ENCODE measurements around the gene CSN1S1.
"Not testable (repeated sequence)": the region's sequence is repeated elsewhere in the genome, so short reads cannot be mapped to it uniquely, and the experiment has no call there.

CSN1S1 gene

GRCh38 chr4:69923782-69924410, 7.0 kb upstream of the CSN1S1 start:
- not testable (repeated sequence) for H3K9me3 ChIP-seq (ENCODE audit: control insufficient read depth in 2 of 2, low read length in 2 of 2); H3K9ac ChIP-seq (ENCODE audit: low read length in 2 of 2); H3K4me1 ChIP-seq (ENCODE audit: control insufficient read depth, insufficient read depth, low read length); H3K27ac ChIP-seq (ENCODE audit: low read length); H3K36me3 ChIP-seq (ENCODE audit: control insufficient read depth in 2 of 2, insufficient read depth in 2 of 2, low read length in 2 of 2); H3K4me3 ChIP-seq (ENCODE audit: low read length in 2 of 2); H3K27me3 ChIP-seq (ENCODE audit: control insufficient read depth in 1 of 2, insufficient read depth in 2 of 2, low read length in 2 of 2)

GRCh38 chr4:69934150-69934549, 3.3 kb downstream of the CSN1S1 start:
- Histone ChIP-seq H3K9ac (ENCODE audit: low read length in 2 of 2) (no peak overlapping the region), H3K9me3 (ENCODE audit: control insufficient read depth in 2 of 2, low read length in 2 of 2) (no peaks in the 10 kb centered on the region), H3K4me1 (ENCODE audit: control insufficient read depth, insufficient read depth, low read length) (no peaks in the 10 kb centered on the region), H3K36me3 (ENCODE audit: control insufficient read depth in 2 of 2, insufficient read depth in 2 of 2, low read length in 2 of 2) (no peaks in the 10 kb centered on the region), H3K27ac (ENCODE audit: low read length) (no peak overlapping the region), H3K4me3 (ENCODE audit: low read length in 2 of 2) (no peak overlapping the region), H3K27me3 (ENCODE audit: control insufficient read depth in 1 of 2, insufficient read depth in 2 of 2, low read length in 2 of 2) (no peaks in the 10 kb centered on the region)

- Histone ChIP-seq H3K9ac (ENCODE audit: low read length in 2 of 2) (no peak overlapping the region), H3K27ac (ENCODE audit: low read length) (no peak overlapping the region), H3K9me3 (ENCODE audit: control insufficient read depth in 2 of 2, low read length in 2 of 2) (no peaks in the 10 kb centered on the region), H3K36me3 (ENCODE audit: control insufficient read depth in 2 of 2, insufficient read depth in 2 of 2, low read length in 2 of 2) (no peaks in the 10 kb centered on the region), H3K27me3 (ENCODE audit: control insufficient read depth in 1 of 2, insufficient read depth in 2 of 2, low read length in 2 of 2) (no peaks in the 10 kb centered on the region), H3K4me1 (ENCODE audit: control insufficient read depth, insufficient read depth, low read length) (no peaks in the 10 kb centered on the region), H3K4me3 (ENCODE audit: low read length in 2 of 2) (no peak overlapping the region)
Measured at GRCh38 chr4:69936566-69936965, 5.7 kb downstream of the CSN1S1 start.

GRCh38 chr4:69951602-69952001, 20.7 kb downstream of the CSN1S1 start:
- Histone ChIP-seq H3K9me3 (ENCODE audit: control insufficient read depth in 2 of 2, low read length in 2 of 2) (no peaks in the 10 kb centered on the region), H3K4me3 (ENCODE audit: low read length in 2 of 2) (no peak overlapping the region), H3K27ac (ENCODE audit: low read length) (no peak overlapping the region), H3K4me1 (ENCODE audit: control insufficient read depth, insufficient read depth, low read length) (no peaks in the 10 kb centered on the region), H3K36me3 (ENCODE audit: control insufficient read depth in 2 of 2, insufficient read depth in 2 of 2, low read length in 2 of 2) (no peaks in the 10 kb centered on the region), H3K9ac (ENCODE audit: low read length in 2 of 2) (no peak overlapping the region), H3K27me3 (ENCODE audit: control insufficient read depth in 1 of 2, insufficient read depth in 2 of 2, low read length in 2 of 2) (no peaks in the 10 kb centered on the region)

- no peaks in the 10 kb centered on the region for H3K9me3 ChIP-seq (ENCODE audit: control insufficient read depth in 2 of 2, low read length in 2 of 2)
- H3K4me3 ChIP-seq (ENCODE audit: low read length in 2 of 2) = no peak overlapping the region
- no peaks in the 10 kb centered on the region for H3K36me3 ChIP-seq (ENCODE audit: control insufficient read depth in 2 of 2, insufficient read depth in 2 of 2, low read length in 2 of 2)
- H3K4me1 ChIP-seq (ENCODE audit: control insufficient read depth, insufficient read depth, low read length) = no peaks in the 10 kb centered on the region
- H3K9ac ChIP-seq (ENCODE audit: low read length in 2 of 2) = no peak overlapping the region
- no peaks in the 10 kb centered on the region for H3K27me3 ChIP-seq (ENCODE audit: control insufficient read depth in 1 of 2, insufficient read depth in 2 of 2, low read length in 2 of 2)
- H3K27ac ChIP-seq (ENCODE audit: low read length) = no peak overlapping the region
Measured at GRCh38 chr4:69957209-69957608, 26.3 kb downstream of the CSN1S1 start.

GRCh38 chr4:69965628-69966027, 34.8 kb downstream of the CSN1S1 start, which contains the start of gene CSN2:
Gene CSN2 (minus strand): TSS chr4:69965728. CDS start chr4:69960995, 4,733 bp downstream.
- Histone ChIP-seq H3K4me1 (ENCODE audit: control insufficient read depth, insufficient read depth, low read length) (no peaks in the 10 kb centered on the region), H3K27ac (ENCODE audit: low read length) (no peak within 1 kb of the TSS), H3K27me3 (ENCODE audit: control insufficient read depth in 1 of 2, insufficient read depth in 2 of 2, low read length in 2 of 2) (no peaks in the 10 kb centered on the region), H3K4me3 (ENCODE audit: low read length in 2 of 2) (no peak within 1 kb of the TSS), H3K9ac (ENCODE audit: low read length in 2 of 2) (no peak within 1 kb of the TSS), H3K9me3 (ENCODE audit: control insufficient read depth in 2 of 2, low read length in 2 of 2) (no peaks in the 10 kb centered on the region), H3K36me3 (ENCODE audit: control insufficient read depth in 2 of 2, insufficient read depth in 2 of 2, low read length in 2 of 2) (no peaks in the 10 kb centered on the region)

GRCh38 chr4:69970071-69970470, 39.2 kb downstream of the CSN1S1 start:
- Histone ChIP-seq H3K4me3 (ENCODE audit: low read length in 2 of 2) (no peak overlapping the region), H3K9me3 (ENCODE audit: control insufficient read depth in 2 of 2, low read length in 2 of 2) (no peaks in the 10 kb centered on the region), H3K4me1 (ENCODE audit: control insufficient read depth, insufficient read depth, low read length) (no peaks in the 10 kb centered on the region)

GRCh38 chr4:69974631-69975030, 43.8 kb downstream of the CSN1S1 start:
- H3K27ac ChIP-seq (ENCODE audit: low read length) = no peak overlapping the region
- no peak overlapping the region for H3K9ac ChIP-seq (ENCODE audit: low read length in 2 of 2)
- no peaks in the 10 kb centered on the region for H3K4me1 ChIP-seq (ENCODE audit: control insufficient read depth, insufficient read depth, low read length)
- no peaks in the 10 kb centered on the region for H3K9me3 ChIP-seq (ENCODE audit: control insufficient read depth in 2 of 2, low read length in 2 of 2)
- no peak overlapping the region for H3K4me3 ChIP-seq (ENCODE audit: low read length in 2 of 2)
- no peaks in the 10 kb centered on the region for H3K27me3 ChIP-seq (ENCODE audit: control insufficient read depth in 1 of 2, insufficient read depth in 2 of 2, low read length in 2 of 2)
- H3K36me3 ChIP-seq (ENCODE audit: control insufficient read depth in 2 of 2, insufficient read depth in 2 of 2, low read length in 2 of 2) = no peaks in the 10 kb centered on the region

More at GRCh38 chr4:69970071-69970470, 39.2 kb downstream of the CSN1S1 start:
- H3K9ac ChIP-seq (ENCODE audit: low read length in 2 of 2) = no peak overlapping the region
- H3K36me3 ChIP-seq (ENCODE audit: control insufficient read depth in 2 of 2, insufficient read depth in 2 of 2, low read length in 2 of 2) = no peaks in the 10 kb centered on the region
- H3K27me3 ChIP-seq (ENCODE audit: control insufficient read depth in 1 of 2, insufficient read depth in 2 of 2, low read length in 2 of 2) = no peaks in the 10 kb centered on the region
- H3K27ac ChIP-seq (ENCODE audit: low read length) = no peak overlapping the region

- no peaks in the 10 kb centered on the region for H3K9me3 ChIP-seq (ENCODE audit: control insufficient read depth in 2 of 2, low read length in 2 of 2)
- H3K27me3 ChIP-seq (ENCODE audit: control insufficient read depth in 1 of 2, insufficient read depth in 2 of 2, low read length in 2 of 2) = no peaks in the 10 kb centered on the region
- H3K4me1 ChIP-seq (ENCODE audit: control insufficient read depth, insufficient read depth, low read length) = no peaks in the 10 kb centered on the region
- no peak overlapping the region for H3K27ac ChIP-seq (ENCODE audit: low read length)
- H3K4me3 ChIP-seq (ENCODE audit: low read length in 2 of 2) = no peak overlapping the region
- no peak overlapping the region for H3K9ac ChIP-seq (ENCODE audit: low read length in 2 of 2)
- H3K36me3 ChIP-seq (ENCODE audit: control insufficient read depth in 2 of 2, insufficient read depth in 2 of 2, low read length in 2 of 2) = no peaks in the 10 kb centered on the region
Measured at GRCh38 chr4:69977582-69977981, 46.7 kb downstream of the CSN1S1 start.

GRCh38 chr4:69984030-69984443, 53.2 kb downstream of the CSN1S1 start:
- Histone ChIP-seq H3K4me3 (ENCODE audit: low read length in 2 of 2) (no peak overlapping the region), H3K27ac (ENCODE audit: low read length) (no peak overlapping the region), H3K36me3 (ENCODE audit: control insufficient read depth in 2 of 2, insufficient read depth in 2 of 2, low read length in 2 of 2) (no peaks in the 10 kb centered on the region), H3K4me1 (ENCODE audit: control insufficient read depth, insufficient read depth, low read length) (no peaks in the 10 kb centered on the region), H3K9me3 (ENCODE audit: control insufficient read depth in 2 of 2, low read length in 2 of 2) (no peaks in the 10 kb centered on the region), H3K9ac (ENCODE audit: low read length in 2 of 2) (no peak overlapping the region), H3K27me3 (ENCODE audit: control insufficient read depth in 1 of 2, insufficient read depth in 2 of 2, low read length in 2 of 2) (no peaks in the 10 kb centered on the region)

- Histone ChIP-seq H3K4me1 (ENCODE audit: control insufficient read depth, insufficient read depth, low read length) (no peaks in the 10 kb centered on the region), H3K27me3 (ENCODE audit: control insufficient read depth in 1 of 2, insufficient read depth in 2 of 2, low read length in 2 of 2) (no peaks in the 10 kb centered on the region), H3K27ac (ENCODE audit: low read length) (no peak overlapping the region), H3K9me3 (ENCODE audit: control insufficient read depth in 2 of 2, low read length in 2 of 2) (no peaks in the 10 kb centered on the region), H3K4me3 (ENCODE audit: low read length in 2 of 2) (no peak overlapping the region), H3K36me3 (ENCODE audit: control insufficient read depth in 2 of 2, insufficient read depth in 2 of 2, low read length in 2 of 2) (no peaks in the 10 kb centered on the region), H3K9ac (ENCODE audit: low read length in 2 of 2) (no peak overlapping the region)
Measured at GRCh38 chr4:69986663-69987062, 55.8 kb downstream of the CSN1S1 start.

Measured in stomach smooth muscle (tissue), 2 donors.